Suprapubic skin (tissue), 4 donors: ENCODE results near the gene OR8B3.

Experiments used
- CTCF ChIP-seq, 2 donors: fragments of 200-600 bp in 1 of 2; fragments of 450-650 bp in 1 of 2; sonication (generic) in 1 of 2; IDR thresholded peaks; one replicate each; pipeline ENCODE4 v1.5.1; 2016 to 2019; ENCODE audit warnings: antibody characterized with exemption in 2 of 2, mild to moderate bottlenecking in 1 of 2, moderate library complexity in 1 of 2
- EP300 ChIP-seq: sonication (generic); formaldehyde crosslinking; IDR thresholded peaks from one replicate; pipeline ENCODE4 v1.6.1; 2017; ENCODE audit warnings: antibody characterized with exemption
- POLR2A ChIP-seq, 2 donors: fragments of 450-650 bp; IDR thresholded peaks; one replicate each; pipeline ENCODE4 v1.6.1; 2017; ENCODE audit warnings: antibody characterized with exemption in 2 of 2, mild to moderate bottlenecking in 2 of 2, moderate library complexity in 2 of 2
- POLR2AphosphoS5 ChIP-seq, 3 donors: sonication (generic); formaldehyde crosslinking; IDR thresholded peaks; one replicate each; pipeline ENCODE4 v1.6.1; 2017; ENCODE audit warnings: antibody characterized with exemption in 3 of 3

- TF ChIP-seq CTCF (IDR thresholded peaks at IDR 0.05) = no peak
- no peak for TF ChIP-seq POLR2AphosphoS5 (IDR thresholded peaks at IDR 0.05)
- TF ChIP-seq POLR2A (IDR thresholded peaks at IDR 0.05) = no peak
- TF ChIP-seq EP300 = no peak
Measured at GRCh38 chr11:124446916-124447315, 48.1 kb upstream of the OR8B3 start.
